H1 (cell line): Measurements from ENCODE around the gene TMSB15B. TPM values are rescaled to one million over a fixed set of nuclear protein-coding genes. Genes with fewer than 3 reads are reported as not detected.

Experiments
- CTCF ChIA-PET: fragments of 300-600 bp; sonication (Branson Sonifier 250); formaldehyde crosslinking; loops from one replicate; lab custom pipeline; 2021; ENCODE audit not compliant: partially characterized antibody; lab: Charles Lee
- POLR2A ChIA-PET: fragments of 300-600 bp; sonication (Branson Sonifier 250); formaldehyde crosslinking; loops from one replicate; lab custom pipeline; 2021; ENCODE audit warnings: inconsistent platforms; ENCODE audit not compliant: partially characterized antibody; lab: Charles Lee
- DNase-seq, 2 experiments: peaks; one replicate each; pipeline versions ENCODE4 v3.0.0 to v3.0.0-alpha.2; 2010 to 2022; ENCODE audit warnings: low spot score in 2 of 2, low read depth in 1 of 2, mixed read lengths in 1 of 2
- FAIRE-seq: peaks from 2 replicates; lab custom pipeline; 2011; peaks lifted over from hg19 to GRCh38; lab: Jason Lieb, UNC
- H2AFZ ChIP-seq: 2 replicates; pipeline ENCODE4 v1.8.1; 2012; ENCODE audit warnings: low read length, inconsistent platforms
- H2AK5ac ChIP-seq: 2 replicates; pipeline ENCODE4 v1.6.1; 2013; ENCODE audit warnings: low read depth, low read length
- H2BK120ac ChIP-seq: replicated peaks from 2 replicates; pipeline ENCODE3; 2013; ENCODE audit warnings: low read depth, low read length, inconsistent platforms
- H2BK12ac ChIP-seq: 2 replicates; pipeline ENCODE4 v1.6.1; 2013; ENCODE audit warnings: low read depth, low read length
- H2BK15ac ChIP-seq: 2 replicates; pipeline ENCODE4 v1.6.1; 2013; ENCODE audit warnings: low read length
- H2BK20ac ChIP-seq: 2 replicates; pipeline ENCODE4 v1.6.1; 2013; ENCODE audit warnings: low read length
- H2BK5ac ChIP-seq: 2 replicates; pipeline ENCODE4 v1.6.1; 2013; ENCODE audit warnings: low read depth, low read length
- H3K14ac ChIP-seq: 2 replicates; pipeline ENCODE4 v1.6.1; 2013; ENCODE audit warnings: inconsistent platforms; ENCODE audit not compliant: insufficient read length
- H3K18ac ChIP-seq: 2 replicates; pipeline ENCODE4 v1.6.1; 2013; ENCODE audit warnings: low read length; ENCODE audit errors: extremely low read depth
- H3K23ac ChIP-seq: 2 replicates; pipeline ENCODE4 v1.6.1; 2013; ENCODE audit warnings: inconsistent platforms; ENCODE audit not compliant: insufficient read length
- H3K23me2 ChIP-seq: 2 replicates; pipeline ENCODE4 v1.6.1; 2013; ENCODE audit warnings: low read depth, low read length
- H3K27ac ChIP-seq: 2 replicates; pipeline ENCODE4 v1.6.1; 2011; ENCODE audit warnings: low read depth, low read length, inconsistent platforms
- H3K27me3 ChIP-seq, 4 experiments: replicated peaks in 1 of 4; 1 replicate in 1 of 4; 2 replicates in 3 of 4; pipeline versions ENCODE4 v1.6.1 to v1.8.1; 2011 to 2013; ENCODE audit warnings: low read length in 3 of 4, mild to moderate bottlenecking in 3 of 4, inconsistent platforms in 2 of 4, mixed read lengths in 2 of 4, moderate library complexity in 1 of 4; ENCODE audit not compliant: control insufficient read depth in 3 of 4, insufficient read depth in 3 of 4; ENCODE audit errors: extremely low read depth in 1 of 4
- H3K36me3 ChIP-seq, 4 experiments: 2 replicates each; pipeline versions ENCODE4 v1.6.1 to v1.8.1; 2011 to 2013; ENCODE audit warnings: mild to moderate bottlenecking in 4 of 4, low read length in 3 of 4, moderate library complexity in 2 of 4, control low read depth in 1 of 4, inconsistent platforms in 1 of 4; ENCODE audit not compliant: insufficient read depth in 4 of 4, control insufficient read depth in 2 of 4
- H3K4ac ChIP-seq: replicated peaks from 2 replicates; pipeline ENCODE3; 2013; ENCODE audit warnings: low read length, low read depth, mixed read lengths, inconsistent platforms; ENCODE audit not compliant: insufficient read length
- H3K4me1 ChIP-seq, 4 experiments: replicated peaks in 1 of 4; 1 replicate in 1 of 4; 2 replicates in 3 of 4; pipeline versions ENCODE4 v1.6.1 to v1.8.1; 2011 to 2013; ENCODE audit warnings: low read length in 3 of 4, inconsistent platforms in 2 of 4, mixed read lengths in 1 of 4; ENCODE audit not compliant: insufficient read depth in 4 of 4, control insufficient read depth in 3 of 4
- H3K4me2 ChIP-seq, 2 experiments: 2 replicates each; pipeline versions ENCODE4 v1.6.1 to v1.8.1; 2011 to 2013; ENCODE audit warnings: low read depth in 2 of 2, low read length in 2 of 2, control low read depth in 1 of 2, inconsistent platforms in 1 of 2, mild to moderate bottlenecking in 1 of 2; ENCODE audit not compliant: insufficient read depth in 1 of 2
- H3K4me3 ChIP-seq, 4 experiments: fragments of 200-600, 300-600 bp in 1 of 4; sonication (generic), shearing (Covaris generic), sonication (Bioruptor Twin) in 1 of 4; 2 replicates each; pipeline versions ENCODE4 v1.5.1 to v1.8.1; 2011 to 2016; ENCODE audit warnings: low read length in 4 of 4, low read depth in 3 of 4, control low read depth in 2 of 4, inconsistent platforms in 2 of 4, mild to moderate bottlenecking in 2 of 4, mixed read lengths in 1 of 4, moderate library complexity in 1 of 4; ENCODE audit not compliant: insufficient read depth in 2 of 4; ENCODE audit errors: extremely low read depth in 1 of 4
- H3K56ac ChIP-seq: replicated peaks from 2 replicates; pipeline ENCODE3; 2013; ENCODE audit warnings: low read depth, mild to moderate bottlenecking, mixed read lengths, low read length, inconsistent platforms; ENCODE audit not compliant: insufficient read length
- H3K79me1 ChIP-seq: 2 replicates; pipeline ENCODE4 v1.6.1; 2013; ENCODE audit warnings: low read depth, low read length, control low read depth
- H3K79me2 ChIP-seq, 2 experiments: 2 replicates each; pipeline versions ENCODE4 v1.6.1 to v1.8.1; 2012 to 2013; ENCODE audit warnings: low read length in 2 of 2, mild to moderate bottlenecking in 2 of 2, inconsistent platforms in 1 of 2; ENCODE audit not compliant: insufficient read depth in 2 of 2, control insufficient read depth in 1 of 2
- H3K9ac ChIP-seq, 4 experiments: replicated peaks in 1 of 4; 1 replicate in 1 of 4; 2 replicates in 3 of 4; pipeline versions ENCODE4 v1.6.1 to v1.8.1; 2011 to 2013; ENCODE audit warnings: low read depth in 3 of 4, low read length in 3 of 4, control low read depth in 2 of 4, mild to moderate bottlenecking in 2 of 4, moderate library complexity in 2 of 4, inconsistent platforms in 1 of 4; ENCODE audit errors: extremely low read depth in 1 of 4
- H3K9me3 ChIP-seq, 2 experiments: 2 replicates each; pipeline versions ENCODE4 v1.6.1 to v1.8.1; 2012 to 2013; ENCODE audit warnings: mild to moderate bottlenecking in 2 of 2, moderate library complexity in 2 of 2, control low read depth in 1 of 2, inconsistent platforms in 1 of 2, low read depth in 1 of 2, low read length in 1 of 2, mixed read lengths in 1 of 2; ENCODE audit not compliant: insufficient read depth in 2 of 2
- H4K20me1 ChIP-seq, 2 experiments: replicated peaks in 1 of 2; 2 replicates each; pipeline versions ENCODE3 to v1.8.1; 2011 to 2013; ENCODE audit warnings: inconsistent platforms in 2 of 2, low read length in 2 of 2, mild to moderate bottlenecking in 1 of 2; ENCODE audit not compliant: insufficient read depth in 2 of 2, control insufficient read depth in 1 of 2
- H4K5ac ChIP-seq: 2 replicates; pipeline ENCODE4 v1.6.1; 2013; ENCODE audit warnings: low read length, low read depth, mixed read lengths, inconsistent platforms; ENCODE audit not compliant: insufficient read length
- H4K8ac ChIP-seq: 2 replicates; pipeline ENCODE4 v1.8.0; 2013; ENCODE audit warnings: mild to moderate bottlenecking, moderate library complexity, low read length, inconsistent platforms; ENCODE audit not compliant: insufficient read depth; ENCODE audit errors: extremely low read depth
- H4K91ac ChIP-seq: replicated peaks from 2 replicates; pipeline ENCODE3; 2013; ENCODE audit warnings: low read length, mixed read lengths, inconsistent platforms; ENCODE audit not compliant: insufficient read length
- BCL11A ChIP-seq, 2 experiments: IDR thresholded peaks; one replicate each; pipeline ENCODE4 v1.6.1; 2011; ENCODE audit warnings: low read depth in 2 of 2, low read length in 2 of 2, mild to moderate bottlenecking in 2 of 2
- EZH2 ChIP-seq: fragments of 200-600 bp; sonication (generic); IDR thresholded peaks from 2 replicates; pipeline ENCODE4 v1.7.1; 2012; ENCODE audit warnings: low read depth, mild to moderate bottlenecking, moderate library complexity, low read length, inconsistent platforms; ENCODE audit not compliant: severe bottlenecking
- NRF1 ChIP-seq: IDR thresholded peaks from 2 replicates; pipeline ENCODE4 v1.6.1; 2011; ENCODE audit warnings: mild to moderate bottlenecking, low read depth, low read length, improper control_type of control experiment
- SP1 ChIP-seq: IDR thresholded peaks from 2 replicates; pipeline ENCODE4 v1.6.1; 2011; ENCODE audit warnings: low read depth, low read length
- SRF ChIP-seq: IDR thresholded peaks from 2 replicates; pipeline ENCODE4 v1.6.1; 2011; ENCODE audit warnings: mild to moderate bottlenecking, low read depth, low read length, moderate library complexity
- TAF7 ChIP-seq: optimal IDR thresholded peaks from 2 replicates; pipeline ENCODE3; 2011; ENCODE audit warnings: low read depth, mild to moderate bottlenecking, inconsistent platforms, low read length, moderate library complexity, borderline replicate concordance
- WGBS, 2 experiments: shearing (Covaris generic) in 1 of 2; methylation state at CpG; one replicate each; pipeline versions ENCODE4 v1.1.6 to v1.1.7; 2013 to 2015; ENCODE audit warnings: low lambda C conversion rate in 2 of 2, mixed read lengths in 2 of 2, inconsistent platforms in 1 of 2, low coverage in 1 of 2, missing lambda C conversion rate in 1 of 2; ENCODE audit not compliant: insufficient replicate concordance in 2 of 2, insufficient coverage in 1 of 2, insufficient read length in 1 of 2; ENCODE audit errors: extremely low coverage in 1 of 2, missing lambda C conversion rate in 1 of 2; 5-methylcytosine and 5-hydroxymethylcytosine counted together
- polyA plus RNA-seq, 7 experiments: library from polyadenylated mRNA; depleted of rRNA in 3 of 7; stranded (reverse) in 5 of 7; unstranded in 2 of 7; fragments of >200 nt in 5 of 7; fragments of 200-250 nt in 2 of 7; gene quantifications; 1 replicate in 5 of 7; 2 replicates in 1 of 7; 4 replicates in 1 of 7; pipeline versions ENCODE4 v1.2.1 to v1.2.3, GENCODE V29; 2011 to 2013; ENCODE audit warnings: missing spikeins in 2 of 7, mixed read lengths in 2 of 7
- total RNA-seq: library from RNA; stranded (reverse); fragmentation: NEBNext Ultra II Directional; extraction: Animal tissue kit (Norgen Biotek cat#: 25700); gene quantifications from 2 replicates; pipeline ENCODE4 v1.2.1, GENCODE V29; 2021

The TMSB15B gene
- total and polyA plus RNA-seq, 2 of the 8 experiments (the other 6 are each of a cell fraction or from before 2014, with no cell fraction given): 11.7 to 12.1 TPM

GRCh38 chrX:103927030-103927429 lies 35.4 kb upstream of the TMSB15B start:
- Histone ChIP-seq H3K23ac (no peak overlapping the region), H4K91ac (no peak overlapping the region), H3K56ac (no peak overlapping the region), H3K23me2 (no peaks in the 10 kb centered on the region), H3K79me1 (no peaks in the 10 kb centered on the region), H2BK15ac (no peak overlapping the region), H2BK20ac (no peak overlapping the region), H2BK120ac (no peak overlapping the region), H3K4ac (no peak overlapping the region), H3K27ac (no peak overlapping the region), H3K36me3 (no peaks in the 10 kb centered on the region), H3K4me3 (no peak overlapping the region), H3K27me3 (no peaks in the 10 kb centered on the region), H3K9me3 (no peaks in the 10 kb centered on the region), H2BK5ac (no peak overlapping the region), H3K4me2 (no peak overlapping the region), H4K8ac (no peak overlapping the region), H2AK5ac (no peak overlapping the region), H2BK12ac (no peak overlapping the region), H4K20me1 (no peaks in the 10 kb centered on the region), H2AFZ (no peak overlapping the region), H3K9ac (no peak overlapping the region), H3K79me2 (no peaks in the 10 kb centered on the region), H4K5ac (no peak overlapping the region), H3K18ac (no peak overlapping the region), H3K4me1 (no peaks in the 10 kb centered on the region), H3K14ac (no peak overlapping the region)
- 88% methylated on average over 3 of the region's 4 CpGs; no CpG with 5 or more reads in 1 of the 2 experiments for WGBS, 2 experiments
- ChIA-PET POLR2A (interaction anchor here (1.4 kb wide), 1 partner anchor 9 kb away, joined by 3 read pairs; no protein-coding TSS in a partner anchor), CTCF (interaction anchor here (1.5 to 3.1 kb wide), 2 partner anchors 10 to 13 kb away, joined by 3 to 14 read pairs; no protein-coding TSS in a partner anchor)
- FAIRE-seq (no peak), DNase-seq (no peak)
- no peak for TF ChIP-seq BCL11A (IDR thresholded peaks at IDR 0.05; ENCODE audit: low read depth in 2 of 2, low read length in 2 of 2)
- no peak for TF ChIP-seq NRF1
- TF ChIP-seq EZH2: no peak
- no peak for TF ChIP-seq SP1
- TF ChIP-seq SRF: no peak
- no peak for TF ChIP-seq TAF7
